ENCODE results near the gene COL27A1. TPM values are rescaled to one million over a fixed set of nuclear protein-coding genes. Genes with fewer than 3 reads are reported as not detected.
"Not testable (repeated sequence)": the region's sequence is repeated elsewhere in the genome, so short reads cannot be mapped to it uniquely, and the experiment has no call there.

Gene COL27A1
- total RNA-seq, 1 donor = 0.21 TPM

DNA sequence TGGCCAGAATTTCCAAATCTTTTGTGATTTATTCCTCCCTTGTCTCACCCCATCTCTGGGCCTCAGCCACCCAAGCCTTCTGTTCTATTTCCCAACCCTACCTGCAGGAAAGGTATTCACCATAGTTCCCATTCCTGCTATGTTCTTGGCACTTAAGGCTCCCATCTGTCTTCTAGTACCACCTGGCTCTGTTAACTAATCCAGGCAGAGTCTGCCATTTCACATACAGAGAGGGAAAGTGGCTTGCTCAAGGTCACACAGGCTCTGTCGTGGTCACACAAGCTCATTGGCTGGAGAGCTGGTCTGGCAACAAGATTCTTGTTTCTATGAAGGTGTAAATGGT lies 35.2 kb downstream of the COL27A1 start:
- Histone ChIP-seq H3K27me3 (ENCODE audit: insufficient read depth, low read length) (no peaks in the 10 kb centered on the region), H3K9me3 (ENCODE audit: low read depth, low read length) (no peaks in the 10 kb centered on the region)

GRCh38 chr9:114191402-114191801 lies 36.1 kb downstream of the COL27A1 start:
- H3K27me3 ChIP-seq (ENCODE audit: insufficient read depth, low read length); H3K9me3 ChIP-seq (ENCODE audit: low read depth, low read length); H3K4me1 ChIP-seq (ENCODE audit: insufficient read depth, low read length); H3K4me3 ChIP-seq (ENCODE audit: low read length): not testable (repeated sequence)

More for the DNA sequence above, 35.2 kb downstream of the COL27A1 start:
- Histone ChIP-seq H3K4me3 (ENCODE audit: low read length) (no peak overlapping the region), H3K4me1 (ENCODE audit: insufficient read depth, low read length) (no peaks in the 10 kb centered on the region)

DNA sequence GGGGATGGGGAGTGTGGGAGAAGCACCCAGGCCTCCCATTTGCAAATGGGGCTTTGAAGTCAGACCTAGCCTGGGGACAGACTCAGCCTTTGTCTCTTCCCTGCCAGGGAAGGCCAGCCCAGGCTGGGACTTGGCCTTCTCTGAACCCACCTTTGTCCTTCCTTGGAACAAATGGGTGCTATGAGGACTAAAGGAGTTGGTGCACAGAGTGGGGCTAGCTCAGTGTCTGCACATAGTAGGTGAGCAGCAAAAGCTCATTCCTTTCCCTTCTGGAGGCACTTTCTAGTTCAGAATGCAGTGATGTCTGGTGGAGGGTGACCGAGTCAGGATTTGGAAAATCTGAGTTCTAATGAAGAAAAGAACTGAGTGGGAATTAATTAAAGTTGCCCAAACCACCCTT lies 37.2 kb downstream of the COL27A1 start:
- Histone ChIP-seq H3K4me1 (ENCODE audit: insufficient read depth, low read length) (no peaks in the 10 kb centered on the region), H3K4me3 (ENCODE audit: low read length) (no peak overlapping the region), H3K27me3 (ENCODE audit: insufficient read depth, low read length) (no peaks in the 10 kb centered on the region), H3K9me3 (ENCODE audit: low read depth, low read length) (no peaks in the 10 kb centered on the region)

DNA sequence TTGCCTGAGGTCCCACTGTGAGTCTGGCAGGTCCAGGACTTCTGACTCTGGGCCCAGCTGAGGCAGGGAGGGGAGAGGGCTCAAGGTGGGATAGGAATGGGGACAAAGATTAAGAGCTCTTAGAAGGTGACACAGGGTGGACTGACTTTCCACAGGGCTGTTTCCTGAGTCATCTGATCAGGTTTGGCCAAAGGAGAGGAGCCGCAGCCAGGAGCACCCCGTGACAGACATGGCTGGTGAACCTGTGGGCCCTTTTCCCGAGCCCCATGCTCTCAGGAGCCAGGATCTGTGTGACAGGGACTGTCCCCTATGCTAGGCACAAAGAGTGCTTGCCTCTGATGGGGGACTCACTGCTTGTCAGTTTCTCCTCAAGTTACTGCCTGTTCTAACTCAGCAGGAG lies 37.8 kb downstream of the COL27A1 start:
- Histone ChIP-seq H3K4me3 (ENCODE audit: low read length) (no peak overlapping the region), H3K9me3 (ENCODE audit: low read depth, low read length) (no peaks in the 10 kb centered on the region), H3K4me1 (ENCODE audit: insufficient read depth, low read length) (no peaks in the 10 kb centered on the region), H3K27me3 (ENCODE audit: insufficient read depth, low read length) (no peaks in the 10 kb centered on the region)

- no peaks in the 10 kb centered on the region for H3K4me1 ChIP-seq (ENCODE audit: insufficient read depth, low read length)
- H3K9me3 ChIP-seq (ENCODE audit: low read depth, low read length) = no peaks in the 10 kb centered on the region
- H3K4me3 ChIP-seq (ENCODE audit: low read length) = no peak overlapping the region
- no peaks in the 10 kb centered on the region for H3K27me3 ChIP-seq (ENCODE audit: insufficient read depth, low read length)
These were observed 40.8 kb downstream of the COL27A1 start for GRCh38 chr9:114196117-114196516.

GRCh38 chr9:114196979-114197622 lies 41.8 kb downstream of the COL27A1 start:
- H3K4me1 ChIP-seq (ENCODE audit: insufficient read depth, low read length) = no peaks in the 10 kb centered on the region
- no peaks in the 10 kb centered on the region for H3K27me3 ChIP-seq (ENCODE audit: insufficient read depth, low read length)
- H3K4me3 ChIP-seq (ENCODE audit: low read length) = no peak overlapping the region
- no peaks in the 10 kb centered on the region for H3K9me3 ChIP-seq (ENCODE audit: low read depth, low read length)

DNA sequence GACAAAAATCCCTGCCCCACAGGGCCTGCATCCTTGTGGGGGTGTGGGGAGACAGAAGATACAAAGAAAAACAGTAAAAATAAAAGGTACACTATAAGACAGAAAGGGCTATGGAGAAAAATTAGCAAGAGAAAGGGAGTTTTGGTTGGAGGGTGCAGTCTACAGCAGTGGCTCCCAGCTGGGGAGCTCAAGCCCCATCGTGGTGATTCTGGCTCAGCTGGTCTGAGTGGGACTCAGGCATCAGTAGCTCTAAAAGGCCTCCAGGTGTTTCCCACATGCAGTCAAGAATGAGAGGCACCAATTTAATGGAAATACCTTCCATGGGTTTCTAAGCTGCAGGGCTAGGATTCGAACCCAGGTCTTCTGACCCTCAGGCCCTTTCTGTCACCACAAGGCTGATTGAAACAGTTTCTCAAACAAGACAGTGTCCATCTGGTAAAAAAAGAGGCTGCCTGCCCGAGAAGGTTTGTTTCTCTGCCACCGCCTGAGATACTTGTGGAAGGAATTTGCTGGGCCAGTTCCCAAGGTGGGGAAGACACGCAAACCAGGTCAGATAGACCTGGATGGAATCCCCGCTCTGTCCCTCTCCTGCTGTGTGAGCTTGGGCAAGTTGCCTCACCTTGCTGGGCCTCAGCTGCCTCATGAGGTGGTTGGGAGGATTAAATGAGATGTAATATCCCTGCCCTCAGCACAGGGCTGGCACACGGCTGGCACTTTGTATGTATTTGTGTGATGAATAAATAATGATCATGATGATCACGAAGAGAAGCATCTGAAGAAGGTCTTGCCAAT lies 43.1 kb downstream of the COL27A1 start:
- Histone ChIP-seq H3K4me1 (ENCODE audit: insufficient read depth, low read length) (no peaks in the 10 kb centered on the region), H3K4me3 (ENCODE audit: low read length) (no peak overlapping the region), H3K27me3 (ENCODE audit: insufficient read depth, low read length) (no peaks in the 10 kb centered on the region), H3K9me3 (ENCODE audit: low read depth, low read length) (no peaks in the 10 kb centered on the region)

GRCh38 chr9:114200721-114201300 lies 45.5 kb downstream of the COL27A1 start:
- Histone ChIP-seq H3K4me3 (ENCODE audit: low read length) (no peak overlapping the region), H3K4me1 (ENCODE audit: insufficient read depth, low read length) (no peaks in the 10 kb centered on the region), H3K9me3 (ENCODE audit: low read depth, low read length) (no peaks in the 10 kb centered on the region), H3K27me3 (ENCODE audit: insufficient read depth, low read length) (no peaks in the 10 kb centered on the region)

- H3K9me3 ChIP-seq (ENCODE audit: low read depth, low read length) = no peaks in the 10 kb centered on the region
- no peaks in the 10 kb centered on the region for H3K27me3 ChIP-seq (ENCODE audit: insufficient read depth, low read length)
- no peak overlapping the region for H3K4me3 ChIP-seq (ENCODE audit: low read length)
- H3K4me1 ChIP-seq (ENCODE audit: insufficient read depth, low read length) = no peaks in the 10 kb centered on the region
These were observed 47.1 kb downstream of the COL27A1 start for GRCh38 chr9:114202396-114202795.

GRCh38 chr9:114202849-114203248 lies 47.5 kb downstream of the COL27A1 start:
- Histone ChIP-seq H3K9me3 (ENCODE audit: low read depth, low read length) (no peaks in the 10 kb centered on the region), H3K27me3 (ENCODE audit: insufficient read depth, low read length) (no peaks in the 10 kb centered on the region), H3K4me3 (ENCODE audit: low read length) (no peak overlapping the region), H3K4me1 (ENCODE audit: insufficient read depth, low read length) (no peaks in the 10 kb centered on the region)

GRCh38 chr9:114203410-114204140 lies 48.2 kb downstream of the COL27A1 start:
- no peaks in the 10 kb centered on the region for H3K9me3 ChIP-seq (ENCODE audit: low read depth, low read length)
- no peaks in the 10 kb centered on the region for H3K4me1 ChIP-seq (ENCODE audit: insufficient read depth, low read length)
- H3K27me3 ChIP-seq (ENCODE audit: insufficient read depth, low read length) = no peaks in the 10 kb centered on the region
- H3K4me3 ChIP-seq (ENCODE audit: low read length) = no peak overlapping the region

- Histone ChIP-seq H3K27me3 (ENCODE audit: insufficient read depth, low read length) (no peaks in the 10 kb centered on the region), H3K9me3 (ENCODE audit: low read depth, low read length) (no peaks in the 10 kb centered on the region), H3K4me1 (ENCODE audit: insufficient read depth, low read length) (no peaks in the 10 kb centered on the region), H3K4me3 (ENCODE audit: low read length) (no peak overlapping the region)
These were observed 48.9 kb downstream of the COL27A1 start for GRCh38 chr9:114204265-114204664.

DNA sequence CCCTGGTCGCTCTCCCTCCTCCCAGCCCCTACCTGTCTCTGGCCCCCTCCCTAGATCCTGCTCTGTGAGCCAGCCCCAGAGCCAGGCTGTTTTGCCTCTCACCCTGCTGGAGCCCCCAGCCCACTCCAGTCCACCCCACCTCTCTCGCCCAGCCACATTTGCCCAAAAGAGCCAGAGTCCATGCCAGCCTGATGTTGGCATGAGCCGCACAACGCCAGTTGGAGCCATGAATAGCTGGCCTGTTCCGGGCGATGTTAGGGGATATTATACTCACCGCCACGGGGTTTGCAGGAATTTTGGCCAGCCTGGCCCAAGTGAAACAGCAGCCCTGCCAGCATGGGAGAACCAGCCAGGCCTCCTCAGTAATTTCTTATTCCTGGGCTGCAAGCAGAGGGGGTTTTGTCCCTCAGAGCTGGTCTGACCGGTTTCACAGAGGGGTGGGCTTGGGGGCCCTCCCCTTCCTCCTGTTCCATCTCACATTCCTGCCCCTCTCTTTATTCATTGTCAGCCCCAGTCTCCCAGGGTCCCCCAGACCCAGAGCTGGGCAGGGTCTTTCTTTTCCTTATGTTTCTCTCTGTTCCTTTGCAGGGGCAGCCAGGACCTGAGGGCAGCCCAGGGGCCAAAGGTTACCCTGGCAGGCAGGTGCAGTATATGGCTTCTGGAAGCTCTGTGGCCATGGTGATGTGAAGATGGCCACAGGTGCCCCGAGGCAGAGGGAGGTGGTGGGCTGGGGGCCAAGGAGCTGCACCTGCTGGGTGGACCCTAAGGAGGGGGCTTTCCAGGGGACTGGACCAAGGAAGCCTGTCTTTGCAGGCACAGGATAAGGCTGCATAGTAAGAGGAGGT lies 50.1 kb downstream of the COL27A1 start:
- H3K4me1 ChIP-seq (ENCODE audit: insufficient read depth, low read length) = no peaks in the 10 kb centered on the region
- H3K4me3 ChIP-seq (ENCODE audit: low read length) = no peak overlapping the region
- no peaks in the 10 kb centered on the region for H3K27me3 ChIP-seq (ENCODE audit: insufficient read depth, low read length)
- no peaks in the 10 kb centered on the region for H3K9me3 ChIP-seq (ENCODE audit: low read depth, low read length)

- H3K27me3 ChIP-seq (ENCODE audit: insufficient read depth, low read length) = no peaks in the 10 kb centered on the region
- H3K4me3 ChIP-seq (ENCODE audit: low read length) = no peak overlapping the region
- H3K9me3 ChIP-seq (ENCODE audit: low read depth, low read length) = no peaks in the 10 kb centered on the region
- H3K4me1 ChIP-seq (ENCODE audit: insufficient read depth, low read length) = no peaks in the 10 kb centered on the region
These were observed 51.0 kb downstream of the COL27A1 start for GRCh38 chr9:114206221-114206789.
